HepG2 (cell line): ENCODE data around the gene PLXND1. TPM values are rescaled to one million over a fixed set of nuclear protein-coding genes. Genes with fewer than 3 reads are reported as not detected.

ENCODE experiments used
- ATAC-seq: fragments of 200-7000 bp; cut with Tn5 transposase; 3 replicates; pipeline ENCODE4 v1.9.1; 2020; ENCODE audit warnings: mild to moderate bottlenecking, moderate library complexity
- BruUV-seq: library from RNA; stranded (reverse); fragments of 400-500 nt; replicated peaks from 2 replicates; lab custom pipeline; 2021; lab: Mats Ljungman, UMichigan
- CTCF ChIA-PET: fragments of 300-600 bp; formaldehyde crosslinking; extraction: SDS; loops from one replicate; lab custom pipeline; 2021; ENCODE audit warnings: low total read pairs, inconsistent platforms, low intra/inter-chr PET ratio; lab: Yijun Ruan, JAX
- POLR2A ChIA-PET: fragments of 350-600 bp; sonication (Branson Sonifier 250); formaldehyde crosslinking; loops from one replicate; lab custom pipeline; 2020; ENCODE audit warnings: antibody characterized with exemption, inconsistent platforms; lab: Yijun Ruan, JAX
- DNase-seq: peaks from one replicate; pipeline ENCODE4 v3.0.0-alpha.2; 2015; ENCODE audit warnings: low spot score
- FAIRE-seq: peaks from 3 replicates; lab custom pipeline; 2011; peaks lifted over from hg19 to GRCh38; lab: Jason Lieb, UNC
- H2AFZ ChIP-seq: one replicate; pipeline ENCODE4 v1.6.1; 2011; ENCODE audit warnings: low read length, inconsistent platforms
- H3K27ac ChIP-seq: fragments of 300-600 bp; 3 replicates; pipeline ENCODE4 v1.8.0; 2011; ENCODE audit warnings: mixed run types, mild to moderate bottlenecking, mixed read lengths, low read length, inconsistent platforms; ENCODE audit not compliant: insufficient read depth; ENCODE audit errors: extremely low read length
- H3K27me3 ChIP-seq, 2 experiments: fragments of 200-600 bp in 1 of 2; 2 replicates in 1 of 2; 3 replicates in 1 of 2; pipeline versions ENCODE4 v1.6.0 to v1.8.0; 2011; ENCODE audit warnings: low read length in 2 of 2, mild to moderate bottlenecking in 2 of 2, moderate library complexity in 2 of 2, inconsistent platforms in 1 of 2; ENCODE audit not compliant: insufficient read depth in 2 of 2, control insufficient read depth in 1 of 2
- H3K36me3 ChIP-seq, 2 experiments: fragments of 200-600 bp in 1 of 2; replicated peaks in 1 of 2; 2 replicates in 1 of 2; 3 replicates in 1 of 2; pipeline versions ENCODE4 v1.5.1 to v1.8.0; 2011; ENCODE audit warnings: low read length in 2 of 2, inconsistent platforms in 1 of 2; ENCODE audit not compliant: insufficient read depth in 2 of 2, control insufficient read depth in 1 of 2
- H3K4me1 ChIP-seq: 2 replicates; pipeline ENCODE4 v1.5.1; 2012; ENCODE audit warnings: low read length, inconsistent platforms; ENCODE audit not compliant: insufficient read depth
- H3K4me2 ChIP-seq: 2 replicates; pipeline ENCODE4 v1.6.0; 2011; ENCODE audit warnings: low read depth, low read length, inconsistent platforms
- H3K4me3 ChIP-seq, 3 experiments: fragments of 200-600 bp in 1 of 3; sonication (generic), shearing (Covaris generic) in 1 of 3; replicated peaks in 1 of 3; 2 replicates each; pipeline ENCODE4 v1.5.1; 2011 to 2016; ENCODE audit warnings: low read length in 3 of 3, inconsistent platforms in 2 of 3, low read depth in 2 of 3, mild to moderate bottlenecking in 2 of 3, control low read depth in 1 of 3, mixed read lengths in 1 of 3; ENCODE audit not compliant: insufficient read depth in 1 of 3
- H3K79me2 ChIP-seq: one replicate; pipeline ENCODE4 v1.6.1; 2011; ENCODE audit warnings: low read length, inconsistent platforms; ENCODE audit not compliant: insufficient read depth
- H3K9ac ChIP-seq: 2 replicates; pipeline ENCODE4 v1.6.0; 2011; ENCODE audit warnings: mild to moderate bottlenecking, low read depth, low read length, inconsistent platforms; ENCODE audit not compliant: insufficient read depth
- H3K9me3 ChIP-seq: 2 replicates; pipeline ENCODE4 v1.5.1; 2012; ENCODE audit warnings: mild to moderate bottlenecking, low read length
- H4K20me1 ChIP-seq: 2 replicates; pipeline ENCODE4 v1.6.0; 2011; ENCODE audit warnings: inconsistent platforms, mild to moderate bottlenecking, low read length, moderate library complexity; ENCODE audit not compliant: insufficient read depth
- IKZF1 ChIP-seq: fragments of 450-650 bp; IDR thresholded peaks from 2 replicates; pipeline ENCODE4 v1.7.1; 2016
- PATZ1 ChIP-seq: sonication (generic); formaldehyde crosslinking; IDR thresholded peaks from 2 replicates; pipeline ENCODE4 v1.4.0; 2020; ENCODE audit warnings: missing genetic modification reagents
- RAD21 ChIP-seq: fragments of 450-650 bp; formaldehyde crosslinking; IDR thresholded peaks from 2 replicates; pipeline ENCODE4 v1.5.0; 2020; ENCODE audit warnings: mild to moderate bottlenecking
- SP4 ChIP-seq: sonication (generic); formaldehyde crosslinking; IDR thresholded peaks from 2 replicates; pipeline ENCODE4 v1.8.1; 2023; ENCODE audit warnings: mild to moderate bottlenecking, missing genetic modification reagents
- SRY ChIP-seq: sonication (generic); formaldehyde crosslinking; IDR thresholded peaks from 2 replicates; pipeline ENCODE4 v1.8.0; 2022; ENCODE audit warnings: mild to moderate bottlenecking, missing genetic modification reagents
- XRCC5 ChIP-seq: fragments of 200-400 bp; formaldehyde crosslinking; optimal IDR thresholded peaks from 2 replicates; pipeline ENCODE3; 2017; ENCODE audit warnings: mild to moderate bottlenecking, low read length
- ZBTB33 ChIP-seq: sonication (generic); formaldehyde crosslinking; IDR thresholded peaks from 2 replicates; pipeline ENCODE4 v1.4.0; 2020; ENCODE audit warnings: missing genetic modification reagents
- ZFP82 ChIP-seq: sonication (generic); formaldehyde crosslinking; IDR thresholded peaks from 2 replicates; pipeline ENCODE4 v1.5.1; 2020; ENCODE audit warnings: mild to moderate bottlenecking, missing genetic modification reagents, borderline replicate concordance
- ZKSCAN5 ChIP-seq: sonication (generic); formaldehyde crosslinking; IDR thresholded peaks from 2 replicates; pipeline ENCODE4 v1.5.1; 2020; ENCODE audit warnings: mild to moderate bottlenecking, missing genetic modification reagents
- ZNF329 ChIP-seq: sonication (generic); formaldehyde crosslinking; IDR thresholded peaks from 2 replicates; pipeline ENCODE4 v1.9.0; 2021; ENCODE audit warnings: low read depth, mild to moderate bottlenecking, missing genetic modification reagents
- ZNF431 ChIP-seq: sonication (generic); formaldehyde crosslinking; IDR thresholded peaks from 2 replicates; pipeline ENCODE4 v1.9.0; 2022; ENCODE audit warnings: missing genetic modification reagents, low read depth, mild to moderate bottlenecking, borderline replicate concordance
- WGBS: methylation state at CpG from one replicate; pipeline ENCODE4 v1.1.6; 2017; ENCODE audit warnings: low lambda C conversion rate; 5-methylcytosine and 5-hydroxymethylcytosine counted together
- in situ Hi-C: cut with HindIII; loops from 2 replicates; pipeline ENCODE4 v1.10.0; 2017; ENCODE audit warnings: low pct_unique_long_range_greater_than_20kb; ENCODE audit not compliant: extremely low pct_ligation_motif_present
- intact Hi-C: fragments of 100-400 bp; cut with micrococcal nuclease; formaldehyde crosslinking; loops from one replicate; pipeline ENCODE4 v1.10.0; 2022; ENCODE audit not compliant: unreplicated experiment
- polyA plus RNA-seq, 8 experiments: library from polyadenylated mRNA; depleted of rRNA in 3 of 8; stranded (reverse) in 7 of 8; unstranded in 1 of 8; fragments of >200 nt; fragmentation: Illumina TruSeq in 4 of 8; extraction: Trizol in 4 of 8; gene quantifications; 2 replicates each; pipeline versions ENCODE4 v1.2.1 to v1.2.3, GENCODE V29; 2011 to 2016; ENCODE audit warnings: low read depth in 4 of 8, missing spikeins in 1 of 8, mixed read lengths in 1 of 8; ENCODE audit not compliant: insufficient read depth in 1 of 8
- total RNA-seq, 5 experiments: library from RNA; depleted of rRNA; stranded (reverse); fragments of >200 nt; fragmentation: Illumina TruSeq; extraction: Trizol; gene quantifications; 2 replicates each; pipeline ENCODE4 v1.2.3, GENCODE V29; 2016; ENCODE audit warnings: low read depth in 1 of 5
- TF ChIP-seq, protein P1 (sequence below): sonication (generic); formaldehyde crosslinking; IDR thresholded peaks from 2 replicates; pipeline ENCODE4 v1.5.0; 2020; ENCODE audit warnings: missing genetic modification reagents
- TF ChIP-seq, protein P2 (sequence below): sonication (generic); formaldehyde crosslinking; IDR thresholded peaks from 2 replicates; pipeline ENCODE4 v1.5.0; 2020; ENCODE audit warnings: mild to moderate bottlenecking, missing genetic modification reagents, moderate library complexity

The PLXND1 gene
- total and polyA plus RNA-seq, 2 of the 13 experiments (the other 11 are each of a cell fraction or from before 2014, with no cell fraction given) = 15.9 to 42.0 TPM

GRCh38 chr3:129633751-129634481 is 27.4 kb upstream of the PLXND1 start:
- H3K4me2 ChIP-seq = peak overlapping the region; percentile 67
- POLR2A ChIA-PET = no interaction called here
- DNase-seq (no peak), FAIRE-seq (no peak), ATAC-seq (peak; percentile 67)
- BruUV-seq = no TSS peak
- H3K79me2 ChIP-seq = no peaks in the 10 kb centered on the region
- H3K27me3 ChIP-seq = no peaks in the 10 kb centered on the region
- H3K9ac ChIP-seq = no peak overlapping the region
- WGBS = 40% methylated on average over 7 of the region's 10 CpGs
- H2AFZ ChIP-seq = no peak overlapping the region
- peak overlapping the region in 1 of 3 experiments; percentile 41; a peak in 2 of 6 replicates for H3K4me3 ChIP-seq
- H3K4me1 ChIP-seq = peaks cover 42% of the 10 kb centered on the region
- H3K9me3 ChIP-seq = peaks cover 13% of the 10 kb centered on the region
- in situ Hi-C loops (no loop called here), intact Hi-C loops (no loop called here)
- CTCF ChIA-PET = no interaction called here
- no peaks in the 10 kb centered on the region for H3K36me3 ChIP-seq
- no peaks in the 10 kb centered on the region for H4K20me1 ChIP-seq
- no peak overlapping the region for H3K27ac ChIP-seq
- 0 out of 2 replicates have a peak, but pooled peaks have one; percentile 40 for TF ChIP-seq SP4 (CRISPR knock-in tag)
- no peak for TF ChIP-seq ZKSCAN5
- TF ChIP-seq, protein P1, sequence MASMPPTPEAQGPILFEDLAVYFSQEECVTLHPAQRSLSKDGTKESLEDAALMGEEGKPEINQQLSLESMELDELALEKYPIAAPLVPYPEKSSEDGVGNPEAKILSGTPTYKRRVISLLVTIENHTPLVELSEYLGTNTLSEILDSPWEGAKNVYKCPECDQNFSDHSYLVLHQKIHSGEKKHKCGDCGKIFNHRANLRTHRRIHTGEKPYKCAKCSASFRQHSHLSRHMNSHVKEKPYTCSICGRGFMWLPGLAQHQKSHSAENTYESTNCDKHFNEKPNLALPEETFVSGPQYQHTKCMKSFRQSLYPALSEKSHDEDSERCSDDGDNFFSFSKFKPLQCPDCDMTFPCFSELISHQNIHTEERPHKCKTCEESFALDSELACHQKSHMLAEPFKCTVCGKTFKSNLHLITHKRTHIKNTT = no peak
- TF ChIP-seq SRY = 0 out of 2 replicates have a peak, but pooled peaks have one; percentile 34
- no peak for TF ChIP-seq IKZF1
- TF ChIP-seq XRCC5 = peak; percentile 12
- TF ChIP-seq, protein P2, sequence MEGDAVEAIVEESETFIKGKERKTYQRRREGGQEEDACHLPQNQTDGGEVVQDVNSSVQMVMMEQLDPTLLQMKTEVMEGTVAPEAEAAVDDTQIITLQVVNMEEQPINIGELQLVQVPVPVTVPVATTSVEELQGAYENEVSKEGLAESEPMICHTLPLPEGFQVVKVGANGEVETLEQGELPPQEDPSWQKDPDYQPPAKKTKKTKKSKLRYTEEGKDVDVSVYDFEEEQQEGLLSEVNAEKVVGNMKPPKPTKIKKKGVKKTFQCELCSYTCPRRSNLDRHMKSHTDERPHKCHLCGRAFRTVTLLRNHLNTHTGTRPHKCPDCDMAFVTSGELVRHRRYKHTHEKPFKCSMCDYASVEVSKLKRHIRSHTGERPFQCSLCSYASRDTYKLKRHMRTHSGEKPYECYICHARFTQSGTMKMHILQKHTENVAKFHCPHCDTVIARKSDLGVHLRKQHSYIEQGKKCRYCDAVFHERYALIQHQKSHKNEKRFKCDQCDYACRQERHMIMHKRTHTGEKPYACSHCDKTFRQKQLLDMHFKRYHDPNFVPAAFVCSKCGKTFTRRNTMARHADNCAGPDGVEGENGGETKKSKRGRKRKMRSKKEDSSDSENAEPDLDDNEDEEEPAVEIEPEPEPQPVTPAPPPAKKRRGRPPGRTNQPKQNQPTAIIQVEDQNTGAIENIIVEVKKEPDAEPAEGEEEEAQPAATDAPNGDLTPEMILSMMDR (CRISPR knock-in tag) = peak; percentile 16; the same call in 1 of the 2 replicates
- 0 out of 2 replicates have a peak, but pooled peaks have one; percentile 12 for TF ChIP-seq RAD21 (CRISPR knock-in tag)
- 0 out of 2 replicates have a peak, but pooled peaks have one; percentile 34 for TF ChIP-seq PATZ1 (CRISPR knock-in tag)
- no peak for TF ChIP-seq ZFP82 (CRISPR knock-in tag)
- no peak for TF ChIP-seq ZNF431 (CRISPR knock-in tag)
- TF ChIP-seq ZBTB33 (CRISPR knock-in tag) = peak; percentile 76; the same call in 1 of the 2 replicates
- TF ChIP-seq ZNF329 = 0 out of 2 replicates have a peak, but pooled peaks have one; percentile 35
